Measurements from ENCODE around the gene TUBGCP2.

TUBGCP2 gene

DNA sequence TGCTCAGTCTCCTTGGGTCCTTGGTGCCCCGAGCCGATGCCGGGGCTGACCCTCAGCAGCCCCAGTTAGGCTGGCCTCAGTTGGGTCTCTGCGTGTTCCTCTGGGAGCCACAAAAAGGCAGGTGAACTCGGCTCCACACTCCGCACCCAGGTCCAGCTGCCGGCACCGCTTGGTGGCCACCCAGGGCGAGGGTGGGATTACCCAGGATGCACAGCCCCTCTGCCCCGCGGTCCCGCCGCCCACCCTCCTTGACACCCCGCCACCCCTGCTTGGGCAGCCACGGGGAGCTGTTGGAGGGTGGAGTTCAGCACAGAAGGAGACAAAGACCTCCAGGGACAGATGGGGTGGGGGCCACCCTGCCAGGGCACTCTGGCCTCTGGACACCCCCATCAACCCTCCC is 53.3 kb downstream of the TUBGCP2 start:
- TF ChIP-seq, protein P1, sequence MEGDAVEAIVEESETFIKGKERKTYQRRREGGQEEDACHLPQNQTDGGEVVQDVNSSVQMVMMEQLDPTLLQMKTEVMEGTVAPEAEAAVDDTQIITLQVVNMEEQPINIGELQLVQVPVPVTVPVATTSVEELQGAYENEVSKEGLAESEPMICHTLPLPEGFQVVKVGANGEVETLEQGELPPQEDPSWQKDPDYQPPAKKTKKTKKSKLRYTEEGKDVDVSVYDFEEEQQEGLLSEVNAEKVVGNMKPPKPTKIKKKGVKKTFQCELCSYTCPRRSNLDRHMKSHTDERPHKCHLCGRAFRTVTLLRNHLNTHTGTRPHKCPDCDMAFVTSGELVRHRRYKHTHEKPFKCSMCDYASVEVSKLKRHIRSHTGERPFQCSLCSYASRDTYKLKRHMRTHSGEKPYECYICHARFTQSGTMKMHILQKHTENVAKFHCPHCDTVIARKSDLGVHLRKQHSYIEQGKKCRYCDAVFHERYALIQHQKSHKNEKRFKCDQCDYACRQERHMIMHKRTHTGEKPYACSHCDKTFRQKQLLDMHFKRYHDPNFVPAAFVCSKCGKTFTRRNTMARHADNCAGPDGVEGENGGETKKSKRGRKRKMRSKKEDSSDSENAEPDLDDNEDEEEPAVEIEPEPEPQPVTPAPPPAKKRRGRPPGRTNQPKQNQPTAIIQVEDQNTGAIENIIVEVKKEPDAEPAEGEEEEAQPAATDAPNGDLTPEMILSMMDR (conservative IDR thresholded peaks at IDR 0.05; ENCODE audit: control insufficient read depth, insufficient read depth, low read depth, low read length): no peak
- DNase-seq (ENCODE audit: low read depth): no peak
- H3K4me3 ChIP-seq (ENCODE audit: control insufficient read depth, low read depth, low read length): no peak overlapping the region

DNA sequence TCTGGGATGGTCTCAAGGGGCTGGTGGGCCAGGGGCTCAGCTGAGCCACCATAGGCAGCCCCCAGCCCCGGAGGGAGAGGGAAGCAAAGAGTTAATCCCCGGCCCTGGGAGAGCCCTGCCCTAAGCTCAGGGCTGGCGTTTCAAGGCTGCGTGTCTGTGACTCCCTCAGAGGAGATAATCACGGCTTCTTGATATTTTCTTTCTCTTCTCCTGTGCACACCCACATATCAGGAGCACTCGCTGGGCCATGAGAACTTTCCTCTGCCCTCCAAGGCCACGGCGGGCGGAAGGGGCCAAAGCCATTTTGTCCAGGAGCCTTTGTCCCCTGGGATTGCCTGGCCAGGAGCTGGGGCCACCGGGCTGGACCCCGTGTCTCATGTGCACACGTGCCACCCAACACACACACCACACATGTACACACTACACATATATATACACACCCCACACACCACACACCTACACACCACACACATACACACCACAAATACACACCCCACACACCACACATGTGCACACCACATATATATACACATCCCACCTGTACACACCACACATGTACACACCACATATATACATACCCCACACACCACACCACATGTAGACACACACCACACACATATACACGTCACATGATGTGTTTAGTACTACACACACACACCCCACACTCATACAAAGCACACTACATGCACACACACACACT is 54.1 kb downstream of the TUBGCP2 start:
- TF ChIP-seq, protein P1 (conservative IDR thresholded peaks at IDR 0.05; ENCODE audit: control insufficient read depth, insufficient read depth, low read depth, low read length): no peak
- no peak for DNase-seq (ENCODE audit: low read depth)
- H3K4me3 ChIP-seq (ENCODE audit: control insufficient read depth, low read depth, low read length): no peak overlapping the region

DNA sequence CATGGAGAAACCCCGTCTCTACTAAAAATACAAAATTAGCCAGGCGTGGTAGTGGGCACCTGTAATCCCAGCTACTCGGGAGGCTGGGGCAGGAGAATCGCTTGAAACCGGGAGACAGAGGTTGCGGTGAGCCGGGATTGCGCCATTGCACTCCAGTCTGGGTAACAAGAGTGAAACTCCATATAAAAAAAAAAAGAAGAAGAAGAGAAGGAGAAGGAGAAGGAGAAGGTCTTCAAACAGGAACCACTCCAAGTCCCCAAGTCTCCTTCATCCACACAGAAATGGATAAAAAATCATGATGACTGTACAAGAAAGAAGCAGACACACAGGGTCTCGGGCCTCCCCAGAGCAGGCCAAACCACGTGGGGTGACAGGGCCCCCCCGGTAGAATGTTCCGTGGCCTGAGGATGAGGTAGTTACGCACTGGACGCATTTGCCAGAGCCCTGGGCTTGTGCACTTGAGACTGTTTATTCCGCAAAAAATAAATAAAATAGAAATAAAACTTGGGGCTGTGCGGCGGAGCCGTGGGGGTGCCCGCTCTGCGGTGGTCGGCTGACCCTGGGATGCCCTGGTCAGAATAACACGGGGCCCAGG is 55.2 kb downstream of the TUBGCP2 start:
- TF ChIP-seq, protein P1 (conservative IDR thresholded peaks at IDR 0.05; ENCODE audit: control insufficient read depth, insufficient read depth, low read depth, low read length): no peak
- H3K4me3 ChIP-seq (ENCODE audit: control insufficient read depth, low read depth, low read length): no peak overlapping the region
- DNase-seq (ENCODE audit: low read depth): no peak

DNA sequence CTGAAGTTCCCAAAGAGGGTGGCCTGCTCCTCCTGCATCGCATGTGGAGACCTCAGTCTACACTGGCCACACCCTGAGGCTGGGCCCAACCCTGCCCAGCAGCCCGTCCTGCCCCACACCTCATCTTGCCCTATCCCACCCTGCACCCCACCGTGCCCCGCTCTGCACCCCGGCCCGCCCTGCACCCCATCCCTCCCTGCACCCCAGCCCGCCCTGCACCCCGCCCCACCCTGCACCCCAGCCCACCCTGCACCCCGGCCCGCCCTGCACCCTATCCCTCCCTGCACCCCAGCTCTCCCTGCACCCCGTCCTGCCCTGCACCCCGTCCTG is 56.5 kb downstream of the TUBGCP2 start:
- H3K4me3 ChIP-seq (ENCODE audit: control insufficient read depth, low read depth, low read length): no peak overlapping the region
- TF ChIP-seq, protein P1 (conservative IDR thresholded peaks at IDR 0.05; ENCODE audit: control insufficient read depth, insufficient read depth, low read depth, low read length): no peak

DNA sequence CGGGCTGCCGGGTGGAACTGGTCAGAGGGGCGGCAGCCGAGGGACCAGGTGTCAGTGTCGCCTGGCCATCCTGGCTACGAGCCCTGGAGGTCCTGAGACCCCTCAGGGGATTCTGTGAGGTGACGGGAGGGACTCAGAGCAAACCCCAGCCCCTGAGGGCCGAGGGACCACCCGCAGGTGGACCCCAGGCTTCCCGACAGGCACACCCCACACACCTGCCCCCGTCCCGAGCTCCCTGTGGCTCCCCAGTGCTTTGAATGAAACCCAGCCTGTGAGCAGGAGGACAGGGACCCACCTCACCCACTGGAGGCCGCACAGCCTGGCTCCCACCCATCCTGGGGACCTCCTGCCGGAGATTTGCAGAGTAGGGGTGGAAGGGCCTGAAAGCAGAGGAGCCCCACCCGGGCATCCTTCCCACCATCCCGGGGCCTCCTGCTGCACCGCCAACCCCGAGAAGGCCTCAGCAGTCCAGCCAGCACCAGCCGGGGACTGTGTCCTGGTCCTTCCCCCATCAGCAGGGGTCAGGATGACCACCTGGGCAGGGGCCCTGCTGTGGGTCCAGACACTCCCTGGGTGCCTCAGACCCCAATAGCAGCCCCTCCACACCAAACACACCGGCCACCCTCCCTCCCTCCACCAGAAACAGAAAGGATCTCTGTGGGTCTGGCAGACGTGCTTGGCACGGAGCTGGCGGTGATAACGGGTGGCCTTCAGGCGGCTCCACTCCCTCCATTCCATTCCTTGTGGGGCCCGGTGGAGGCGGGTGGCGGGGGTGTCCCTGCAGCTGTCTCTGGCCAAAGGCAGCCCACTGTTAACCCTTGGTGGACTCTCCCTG is 57.1 kb downstream of the TUBGCP2 start:
- TF ChIP-seq, protein P1 (conservative IDR thresholded peaks at IDR 0.05; ENCODE audit: control insufficient read depth, insufficient read depth, low read depth, low read length): no peak
- no peak overlapping the region for H3K4me3 ChIP-seq (ENCODE audit: control insufficient read depth, low read depth, low read length)
- no peak for DNase-seq (ENCODE audit: low read depth)

More for the DNA sequence above, 56.5 kb downstream of the TUBGCP2 start:
- DNase-seq (ENCODE audit: low read depth): no peak

DNA sequence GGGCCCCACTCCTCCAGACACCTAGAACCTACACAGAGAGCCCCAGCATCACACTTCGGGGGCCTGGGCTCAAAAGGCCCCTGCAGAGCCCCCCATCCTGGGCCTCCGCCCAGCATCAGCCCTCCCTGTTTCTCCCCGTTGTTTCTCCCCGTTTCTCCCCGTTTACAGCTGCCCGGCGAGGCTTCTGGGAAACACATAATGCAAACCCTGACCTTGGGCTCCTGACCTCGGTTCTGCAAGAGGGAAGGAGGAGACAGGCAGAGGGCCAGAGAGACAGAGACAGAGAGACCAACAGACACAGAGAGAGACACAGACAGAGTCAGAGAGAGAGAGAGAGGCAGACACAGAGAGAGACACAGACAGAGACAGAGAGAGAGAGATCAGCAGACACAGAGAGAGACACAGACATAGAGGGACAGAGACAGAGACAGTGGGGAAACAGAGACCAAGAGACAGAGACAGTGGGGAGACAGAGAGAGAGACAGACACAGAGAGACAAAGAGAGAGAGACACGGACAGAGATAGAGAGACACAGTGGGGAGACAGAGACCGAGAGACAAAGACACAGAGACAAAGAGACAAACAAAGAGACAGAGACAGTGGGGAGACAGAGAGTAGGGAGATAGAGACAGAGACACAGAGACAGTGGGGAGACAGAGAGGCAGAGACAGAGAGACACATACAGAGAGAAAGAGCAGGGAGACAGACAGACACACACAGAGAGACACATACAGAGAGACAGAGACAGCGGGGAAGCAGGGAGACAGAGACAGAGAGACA is 58.5 kb downstream of the TUBGCP2 start:
- TF ChIP-seq, protein P1 (conservative IDR thresholded peaks at IDR 0.05; ENCODE audit: control insufficient read depth, insufficient read depth, low read depth, low read length): no peak
- DNase-seq (ENCODE audit: low read depth): no peak
- H3K4me3 ChIP-seq (ENCODE audit: control insufficient read depth, low read depth, low read length): no peak overlapping the region

Measured in fibroblast of mammary gland (primary cell).